AG09309 (cell line): ENCODE data around the gene TNNI3K.

Experiments
- DNase-seq: peaks from one replicate; pipeline ENCODE4 v3.0.0-alpha.2; 2010; ENCODE audit warnings: low read depth
- H3K4me3 ChIP-seq: 2 replicates; pipeline ENCODE4 v1.5.1; 2011; ENCODE audit warnings: mild to moderate bottlenecking, low read depth, low read length, moderate library complexity; ENCODE audit not compliant: control insufficient read depth
- TF ChIP-seq, protein P1 (sequence below): IDR thresholded peaks from 2 replicates; pipeline ENCODE4 v1.5.1; 2011; ENCODE audit warnings: mild to moderate bottlenecking, low read depth, low read length, inconsistent platforms; ENCODE audit not compliant: insufficient read depth, control insufficient read depth; ENCODE audit errors: missing control alignments

TNNI3K gene

GRCh38 chr1:74578101-74578500 lies 342.9 kb downstream of the TNNI3K start:
- no peak for DNase-seq
- no peak overlapping the region for H3K4me3 ChIP-seq
- TF ChIP-seq, protein P1, sequence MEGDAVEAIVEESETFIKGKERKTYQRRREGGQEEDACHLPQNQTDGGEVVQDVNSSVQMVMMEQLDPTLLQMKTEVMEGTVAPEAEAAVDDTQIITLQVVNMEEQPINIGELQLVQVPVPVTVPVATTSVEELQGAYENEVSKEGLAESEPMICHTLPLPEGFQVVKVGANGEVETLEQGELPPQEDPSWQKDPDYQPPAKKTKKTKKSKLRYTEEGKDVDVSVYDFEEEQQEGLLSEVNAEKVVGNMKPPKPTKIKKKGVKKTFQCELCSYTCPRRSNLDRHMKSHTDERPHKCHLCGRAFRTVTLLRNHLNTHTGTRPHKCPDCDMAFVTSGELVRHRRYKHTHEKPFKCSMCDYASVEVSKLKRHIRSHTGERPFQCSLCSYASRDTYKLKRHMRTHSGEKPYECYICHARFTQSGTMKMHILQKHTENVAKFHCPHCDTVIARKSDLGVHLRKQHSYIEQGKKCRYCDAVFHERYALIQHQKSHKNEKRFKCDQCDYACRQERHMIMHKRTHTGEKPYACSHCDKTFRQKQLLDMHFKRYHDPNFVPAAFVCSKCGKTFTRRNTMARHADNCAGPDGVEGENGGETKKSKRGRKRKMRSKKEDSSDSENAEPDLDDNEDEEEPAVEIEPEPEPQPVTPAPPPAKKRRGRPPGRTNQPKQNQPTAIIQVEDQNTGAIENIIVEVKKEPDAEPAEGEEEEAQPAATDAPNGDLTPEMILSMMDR, result no peak

DNA sequence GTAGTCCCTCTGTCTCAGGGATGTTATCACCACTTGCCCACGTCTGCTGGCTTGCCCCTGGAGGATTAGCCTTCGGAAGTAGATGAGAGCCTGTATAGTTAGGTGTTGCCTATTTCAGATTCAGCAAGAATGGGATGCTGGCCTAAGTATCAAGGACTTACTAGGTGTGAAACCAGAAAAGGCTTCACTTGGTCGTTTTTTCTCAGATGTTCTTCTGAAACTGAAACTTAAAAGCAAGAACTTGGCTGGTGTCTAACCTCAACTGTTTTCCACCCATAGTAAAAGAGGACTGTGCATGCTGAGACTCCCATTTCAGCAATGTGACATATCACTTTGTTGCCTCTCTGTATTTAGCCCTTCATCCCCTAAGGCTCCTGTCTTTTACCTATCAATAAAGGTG lies 344.2 kb downstream of the TNNI3K start:
- H3K4me3 ChIP-seq, result no peak overlapping the region
- DNase-seq, result no peak
- TF ChIP-seq, protein P1, result no peak

DNA sequence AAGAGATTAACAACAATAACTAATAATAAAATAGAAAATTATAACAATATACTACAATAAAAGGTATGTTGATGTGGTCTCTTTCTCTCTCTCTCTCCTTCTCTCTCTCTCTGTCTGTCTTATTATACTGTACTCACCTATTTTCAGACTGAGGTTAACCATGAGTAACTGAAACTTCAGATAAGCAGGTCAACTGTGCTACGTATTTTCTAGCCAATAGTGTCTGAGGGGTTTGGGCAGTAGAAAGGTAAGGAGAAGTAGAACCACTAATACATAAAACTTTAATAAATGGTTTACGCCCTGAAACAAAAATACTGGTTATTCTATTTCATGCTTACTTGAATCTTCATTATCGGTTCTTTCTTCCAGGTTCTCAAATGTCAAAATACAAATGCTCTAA lies 348.2 kb downstream of the TNNI3K start:
- no peak for DNase-seq
- no peak overlapping the region for H3K4me3 ChIP-seq
- TF ChIP-seq, protein P1, result no peak

GRCh38 chr1:74584185-74584584 lies 349.0 kb downstream of the TNNI3K start:
- DNase-seq, result no peak
- no peak overlapping the region for H3K4me3 ChIP-seq
- TF ChIP-seq, protein P1, result no peak

DNA sequence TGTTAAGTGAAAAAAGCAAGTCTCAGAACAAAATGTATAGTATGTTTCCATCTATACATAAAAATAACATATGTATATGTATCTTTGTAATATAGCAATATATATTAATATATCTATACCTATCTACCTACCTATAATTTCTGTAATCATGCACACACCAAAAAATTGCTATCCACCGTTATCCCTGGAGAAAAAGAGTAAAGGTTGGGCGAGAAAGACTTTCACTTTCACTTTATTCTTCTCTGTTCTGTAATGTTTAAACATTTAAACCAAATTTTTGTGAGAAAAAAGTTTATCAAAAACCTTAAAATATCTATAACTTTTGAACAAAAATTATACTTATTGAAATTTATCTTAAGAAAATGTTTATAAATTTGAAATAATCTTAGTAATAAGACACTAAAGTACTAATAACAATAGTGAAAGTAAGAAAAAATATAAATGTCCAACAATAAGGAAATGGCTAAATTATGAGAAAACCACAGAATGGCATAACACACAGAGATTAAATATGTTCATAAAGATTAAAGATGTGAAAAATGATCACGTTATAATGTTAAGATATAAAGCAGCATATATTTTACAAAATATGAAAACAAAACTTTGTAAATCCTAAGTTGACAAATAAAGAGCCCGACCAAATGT lies 351.2 kb downstream of the TNNI3K start:
- DNase-seq, result no peak
- H3K4me3 ChIP-seq, result no peak overlapping the region

GRCh38 chr1:74587888-74588287 lies 352.7 kb downstream of the TNNI3K start:
- DNase-seq, result no peak
- TF ChIP-seq, protein P1, result no peak
- no peak overlapping the region for H3K4me3 ChIP-seq

More for the DNA sequence above, 351.2 kb downstream of the TNNI3K start:
- TF ChIP-seq, protein P1, result no peak

DNA sequence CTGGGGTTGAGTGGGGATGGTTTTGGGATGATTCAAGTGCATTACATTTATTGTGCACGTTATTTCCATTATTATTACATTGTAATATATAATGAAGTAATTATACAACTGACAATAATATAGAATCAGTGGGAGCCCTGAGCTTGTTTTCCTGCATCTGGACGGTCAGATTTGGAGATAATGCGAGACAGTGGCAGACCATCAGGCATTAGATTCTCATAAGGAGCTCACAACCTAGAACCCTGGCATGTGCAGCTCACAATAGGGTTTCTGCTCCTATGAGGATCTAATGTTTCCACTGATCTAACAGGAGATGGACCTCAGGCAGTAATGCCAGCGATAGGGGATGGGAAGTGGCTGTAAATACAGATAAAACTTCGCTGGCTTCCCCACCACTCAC lies 355.1 kb downstream of the TNNI3K start:
- TF ChIP-seq, protein P1, result no peak
- DNase-seq, result no peak
- no peak overlapping the region for H3K4me3 ChIP-seq
